Fibroblast of upper back skin (primary cell): Measurements from ENCODE around the gene UXT.
A peak's percentile ranks its signal among the peaks of the same experiment; 100 is the strongest.
"Not testable (repeated sequence)": the region's sequence is repeated elsewhere in the genome, so short reads cannot be mapped to it uniquely, and the experiment has no call there.

Source experiments
- DNase-seq: peaks from one replicate; pipeline ENCODE4 v3.0.0-alpha.2; 2013

UXT gene, protein sequence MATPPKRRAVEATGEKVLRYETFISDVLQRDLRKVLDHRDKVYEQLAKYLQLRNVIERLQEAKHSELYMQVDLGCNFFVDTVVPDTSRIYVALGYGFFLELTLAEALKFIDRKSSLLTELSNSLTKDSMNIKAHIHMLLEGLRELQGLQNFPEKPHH

DNA sequence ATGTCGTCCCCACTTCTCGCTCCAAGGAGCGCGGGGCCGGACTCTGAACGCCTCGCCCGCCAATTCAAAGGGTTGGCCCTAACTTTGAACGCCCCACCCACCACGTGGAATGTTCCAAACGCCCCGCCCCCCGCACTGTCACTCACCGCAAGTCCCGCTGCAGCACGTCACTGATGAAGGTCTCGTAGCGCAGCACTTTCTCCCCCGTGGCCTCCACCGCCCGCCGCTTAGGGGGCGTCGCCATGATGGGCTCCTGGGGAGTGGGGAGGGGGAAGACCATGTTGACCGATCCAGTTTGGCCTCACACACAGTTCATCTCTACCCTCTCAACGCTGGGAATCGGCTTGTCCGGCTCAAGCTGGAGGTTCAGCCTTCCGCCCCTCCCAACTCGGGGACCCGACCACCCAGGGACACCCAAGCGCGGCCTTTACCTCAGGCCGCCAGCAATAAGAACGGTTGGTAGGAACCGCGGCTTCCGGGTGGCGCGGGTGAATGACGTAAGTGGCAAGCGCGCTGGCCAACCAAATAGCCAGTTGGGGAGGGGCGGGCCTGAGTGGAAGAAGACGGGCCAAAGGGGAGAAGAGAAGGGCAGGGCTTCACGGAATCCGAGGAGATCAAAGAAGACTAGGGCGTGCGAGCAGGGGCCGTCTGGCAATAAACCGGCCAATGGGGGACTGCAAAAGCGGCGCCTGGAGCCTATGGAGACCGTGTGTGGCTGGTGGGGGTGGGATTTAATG lies at the start of gene UXT:
Gene UXT, minus strand, starts transcription at position 497 of the 737 bp plus-strand sequence. Its CDS starts 253 bp downstream, at position 244.
- DNase-seq: peak; percentile 96

DNA sequence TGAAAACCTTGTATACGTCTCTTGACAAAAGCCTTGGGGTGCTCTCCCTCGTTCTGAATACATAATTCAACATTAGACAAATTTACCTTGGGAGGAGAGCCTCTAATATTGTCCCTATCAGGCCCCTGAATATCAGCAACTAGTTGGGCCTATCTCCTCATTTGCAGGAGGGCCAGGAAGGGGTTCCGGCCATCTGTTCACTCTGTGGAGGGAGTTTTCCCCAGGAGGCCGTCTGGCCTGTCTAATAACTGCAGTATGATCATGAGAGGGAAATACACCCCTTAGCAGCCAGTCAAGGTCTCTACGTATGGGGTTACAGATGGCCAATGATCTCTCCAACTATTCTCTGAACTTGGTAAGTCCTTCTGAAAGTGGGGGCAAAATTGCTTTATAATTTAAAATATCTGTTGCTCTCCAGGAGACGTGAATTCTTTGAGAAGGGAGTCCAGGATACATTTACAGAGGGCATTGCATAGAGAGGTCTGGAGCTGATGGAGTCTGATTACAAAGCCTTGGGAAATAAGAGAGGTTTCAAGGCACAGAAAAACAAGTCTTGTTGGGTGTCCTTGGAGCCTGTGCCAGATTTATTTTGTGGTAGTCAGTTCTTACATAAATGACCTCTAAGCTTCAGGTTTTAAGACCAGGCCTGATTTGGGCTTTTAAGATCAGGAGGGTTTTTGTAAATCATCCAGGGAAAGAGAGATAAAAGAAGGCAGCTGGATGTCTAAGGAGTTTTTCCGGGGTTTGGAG lies 48.2 kb upstream of the UXT start:
- peak; percentile 37 for DNase-seq

DNA sequence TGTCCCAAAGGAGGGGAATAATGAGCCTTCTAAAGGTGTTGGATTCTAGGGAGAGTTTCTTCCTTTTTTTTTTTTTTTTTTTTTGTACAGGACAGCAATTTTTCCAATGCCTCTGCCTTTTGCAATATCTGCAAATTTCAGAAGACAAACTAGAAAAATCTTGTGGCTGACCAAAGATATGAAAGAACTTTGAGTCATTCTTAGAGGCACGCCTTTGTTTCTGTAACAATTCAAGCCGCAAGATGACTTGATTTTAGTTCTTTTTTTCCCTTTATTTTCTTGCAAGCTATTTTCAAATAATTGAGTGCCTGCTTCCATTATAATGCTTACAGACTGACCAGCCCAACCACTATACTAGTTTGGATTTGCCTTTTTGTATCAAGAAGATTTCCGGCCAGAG lies 47.6 kb upstream of the UXT start:
- DNase-seq: peak; percentile 54

DNA sequence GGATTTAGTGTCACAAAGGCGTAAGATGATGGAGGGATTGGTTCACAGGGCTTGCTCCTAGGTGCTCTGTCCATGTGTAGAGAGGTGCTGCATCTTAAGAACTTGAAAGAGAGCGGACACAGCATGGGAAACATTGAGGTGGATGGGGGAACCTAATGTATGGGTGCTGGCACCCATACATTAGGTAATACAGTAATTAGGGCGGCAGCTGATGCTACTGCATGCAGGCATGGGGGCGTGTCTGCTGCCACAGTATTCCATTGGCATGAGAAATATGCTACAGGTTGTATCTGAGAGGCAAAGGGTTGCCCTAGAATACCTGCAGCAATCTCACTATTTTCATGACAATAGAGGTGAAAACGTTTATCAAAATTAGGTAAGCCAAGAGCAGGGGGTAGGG lies 45.8 kb upstream of the UXT start:
- no peak for DNase-seq

DNA sequence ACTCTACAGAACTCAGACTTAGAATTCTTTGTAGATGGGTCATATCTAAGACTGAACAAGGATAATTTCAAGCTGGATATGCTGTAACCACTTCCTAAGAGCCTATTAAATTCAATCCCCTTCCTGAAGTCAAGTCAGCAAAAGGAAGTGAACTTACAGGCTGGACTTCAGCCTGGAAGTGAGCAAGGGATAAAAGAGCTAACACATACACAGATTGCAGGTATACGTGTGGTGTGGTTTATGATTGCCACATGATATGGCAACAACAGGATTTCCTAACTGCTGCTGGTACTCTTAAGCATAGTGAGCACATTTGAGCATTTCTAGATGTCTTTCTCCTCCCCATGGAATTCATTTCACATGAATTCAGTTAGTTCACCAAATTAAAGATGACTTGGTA lies 38.2 kb upstream of the UXT start:
- DNase-seq: peak; percentile 10

DNA sequence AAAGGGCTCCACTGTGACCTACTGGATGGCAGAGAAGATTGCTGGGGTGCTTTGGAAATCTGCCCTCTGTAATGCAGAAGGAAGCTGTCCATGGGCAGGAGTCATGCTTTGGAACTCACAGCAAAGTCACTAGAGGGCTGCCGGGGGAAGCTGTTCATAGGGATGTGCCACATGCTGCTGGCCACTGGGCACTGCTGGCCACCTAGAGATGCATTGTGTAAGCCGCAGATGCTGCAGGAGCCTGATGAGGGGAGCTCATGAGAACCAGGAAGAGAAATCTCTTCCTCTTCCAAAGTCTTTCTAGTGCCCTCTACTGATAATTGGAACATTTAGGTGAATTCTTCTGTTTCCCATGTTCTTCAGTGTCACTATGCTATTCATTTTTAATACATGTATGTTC lies 31.2 kb upstream of the UXT start:
- DNase-seq: no peak

DNA sequence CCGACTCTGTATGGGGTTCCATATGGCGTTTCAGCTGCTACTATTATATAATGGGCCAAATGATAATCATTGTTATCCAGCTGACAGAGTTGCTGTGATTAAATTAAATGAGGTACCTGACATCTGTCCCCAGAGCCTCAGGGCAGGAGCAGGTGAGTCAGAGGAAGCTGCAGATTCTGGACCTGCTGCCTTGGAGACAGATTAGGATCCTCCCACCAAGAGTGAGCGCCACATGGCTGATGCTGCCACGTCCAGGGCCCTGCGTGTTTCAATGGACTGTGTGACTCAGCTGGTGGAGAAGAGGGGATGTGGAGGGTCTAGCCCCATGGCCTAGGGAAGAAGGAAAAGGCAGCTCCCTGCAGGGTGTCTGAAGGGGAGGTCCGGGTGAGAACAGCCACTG lies 28.3 kb upstream of the UXT start:
- DNase-seq: no peak

DNA sequence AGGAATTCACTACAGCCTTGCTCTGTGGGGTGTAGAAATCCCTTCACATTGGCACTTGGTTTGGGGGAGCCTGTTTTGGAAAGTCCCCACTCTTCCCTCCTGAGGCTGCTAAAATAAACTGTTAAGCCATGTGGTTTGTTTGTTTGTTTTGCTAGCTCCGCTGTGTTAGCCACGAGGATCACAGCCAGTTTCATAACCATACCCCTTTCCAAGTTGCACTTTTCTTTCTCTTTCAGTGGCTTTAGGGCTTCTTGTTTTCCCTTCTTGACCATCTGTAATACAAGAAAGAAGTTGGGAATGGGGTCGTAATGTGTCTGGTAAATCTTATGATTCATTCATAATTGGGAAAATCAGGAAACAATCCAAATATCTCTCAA lies 24.8 kb upstream of the UXT start:
- no peak for DNase-seq

DNA sequence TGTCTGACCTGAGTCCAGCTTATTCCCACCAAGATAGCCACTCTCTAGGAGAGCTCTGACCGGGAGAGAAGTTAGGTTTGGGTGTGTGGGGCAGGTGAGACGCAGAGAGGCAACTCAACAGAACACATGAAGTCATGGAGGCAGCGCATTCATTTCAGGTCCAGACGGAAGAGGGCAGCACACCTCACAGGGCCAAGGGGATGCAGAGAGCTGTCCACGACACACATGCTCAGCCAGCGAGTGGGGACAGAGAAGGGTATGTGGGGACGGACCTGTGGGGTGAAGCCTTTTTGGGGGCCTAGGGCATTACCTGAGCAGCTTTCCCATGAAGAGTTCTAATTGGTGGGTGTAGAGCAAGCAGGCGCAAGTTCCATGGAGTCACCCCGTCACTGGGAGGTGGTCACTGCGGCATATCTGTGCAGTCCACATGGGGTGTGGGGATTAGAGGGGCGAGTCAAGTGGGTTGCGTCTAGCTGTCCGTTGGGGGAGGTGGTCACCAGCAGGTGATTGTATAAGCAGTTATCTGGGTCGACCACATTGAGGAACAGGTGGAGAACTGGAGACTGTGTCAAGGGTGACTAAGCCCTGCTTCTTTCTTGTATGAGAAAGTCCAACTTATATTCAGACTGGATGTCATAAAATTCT lies 24.3 kb upstream of the UXT start:
- DNase-seq: no peak

DNA sequence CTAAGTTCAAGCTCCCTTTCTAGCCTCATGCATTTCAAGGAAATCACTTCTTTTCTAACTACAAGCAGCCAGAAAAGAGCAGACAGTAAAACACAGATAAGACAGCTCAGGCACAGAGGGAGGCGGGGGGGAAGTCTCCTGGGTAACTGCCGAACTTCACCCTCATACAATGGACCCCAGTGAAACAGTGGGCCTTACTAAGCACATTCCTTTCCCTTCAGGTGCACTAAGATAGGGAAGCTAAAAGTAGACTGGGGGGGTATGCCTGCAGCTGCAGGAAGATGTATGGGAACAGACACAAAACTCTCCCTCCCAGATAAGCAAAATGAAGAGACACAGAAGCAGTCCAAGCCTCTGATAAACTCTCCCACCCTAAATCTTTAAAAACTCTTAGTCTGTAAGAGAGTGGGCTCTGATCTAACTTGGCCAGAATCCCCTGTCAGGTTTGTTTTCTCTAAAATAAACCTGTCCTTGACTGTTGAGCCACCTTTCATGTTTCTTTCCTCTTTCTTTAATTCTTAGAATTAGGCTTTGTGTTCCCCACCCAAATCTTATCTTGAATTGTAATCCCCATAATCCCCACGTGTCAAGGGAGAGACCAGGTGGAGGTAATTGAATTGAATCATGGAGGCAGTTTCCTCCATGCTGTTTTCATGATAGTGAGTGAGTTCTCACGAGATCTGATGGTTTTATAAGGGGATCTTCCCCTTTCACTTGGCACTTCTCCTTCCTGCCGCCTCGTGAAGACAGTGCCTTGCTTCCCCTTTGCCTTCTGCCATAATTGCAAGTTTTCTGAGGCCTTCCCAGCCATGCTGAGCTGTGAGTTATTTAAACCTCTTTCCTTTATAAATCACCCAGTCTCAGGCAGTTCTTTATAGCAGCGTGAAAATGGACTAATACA lies 17.2 kb upstream of the UXT start:
- DNase-seq: not testable (repeated sequence)

DNA sequence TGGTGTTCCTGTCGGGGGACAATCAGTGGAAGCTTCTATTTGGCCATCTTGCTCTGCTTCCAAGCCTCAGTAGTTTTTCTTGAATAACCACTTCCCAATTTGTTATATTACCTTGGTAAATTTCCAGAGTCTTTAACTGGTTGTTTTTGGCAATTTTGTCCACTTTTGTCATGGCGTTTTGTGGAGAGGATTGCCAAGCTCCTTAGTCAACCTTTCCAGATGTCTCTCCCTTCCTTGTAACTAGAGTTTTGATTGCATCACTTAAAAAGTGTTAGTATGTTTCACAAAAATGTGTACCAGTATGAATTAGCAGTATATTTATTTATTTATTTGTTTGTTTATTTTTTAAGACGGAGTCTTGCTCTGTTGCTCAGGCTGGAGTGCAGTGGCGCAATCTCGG lies 15.8 kb upstream of the UXT start:
- DNase-seq: no peak

DNA sequence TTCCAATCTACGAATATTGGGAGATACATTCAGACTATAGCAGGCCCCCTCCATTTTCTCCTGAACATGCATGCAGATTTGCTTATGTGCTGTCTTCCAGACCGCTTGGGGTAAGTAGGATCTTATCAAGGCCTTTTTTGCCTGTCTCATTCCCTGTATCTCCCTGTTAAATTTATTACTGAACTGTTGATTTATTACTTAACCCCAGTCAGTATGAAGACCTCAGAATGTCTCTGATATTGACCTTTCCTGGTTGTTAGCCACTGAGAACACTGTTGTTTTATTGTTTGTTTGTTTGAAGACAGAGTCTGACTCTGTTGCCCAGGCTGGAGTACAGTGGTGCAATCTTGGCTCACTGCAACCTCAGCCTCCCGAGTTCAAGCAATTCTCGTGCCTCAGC lies 6.8 kb upstream of the UXT start:
- not testable (repeated sequence) for DNase-seq

DNA sequence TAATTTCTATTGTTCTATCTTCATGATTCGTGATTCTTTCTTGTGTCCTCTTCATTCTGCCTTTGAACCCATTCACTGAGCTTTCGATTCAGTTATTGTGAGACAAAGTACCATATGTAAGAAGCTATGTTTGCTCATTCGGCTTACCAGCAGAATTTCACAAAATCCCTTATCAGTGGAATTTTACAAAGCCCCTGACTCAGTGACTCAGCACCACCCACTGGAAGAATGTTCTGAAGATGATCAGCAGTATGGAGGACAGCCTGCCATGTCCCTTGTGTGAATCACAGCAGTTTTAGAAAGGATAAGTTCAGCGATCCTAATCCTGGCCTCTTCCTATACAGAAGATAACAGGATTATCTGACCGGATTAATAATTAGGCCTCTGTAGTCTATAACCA lies 5.8 kb upstream of the UXT start:
- no peak for DNase-seq

DNA sequence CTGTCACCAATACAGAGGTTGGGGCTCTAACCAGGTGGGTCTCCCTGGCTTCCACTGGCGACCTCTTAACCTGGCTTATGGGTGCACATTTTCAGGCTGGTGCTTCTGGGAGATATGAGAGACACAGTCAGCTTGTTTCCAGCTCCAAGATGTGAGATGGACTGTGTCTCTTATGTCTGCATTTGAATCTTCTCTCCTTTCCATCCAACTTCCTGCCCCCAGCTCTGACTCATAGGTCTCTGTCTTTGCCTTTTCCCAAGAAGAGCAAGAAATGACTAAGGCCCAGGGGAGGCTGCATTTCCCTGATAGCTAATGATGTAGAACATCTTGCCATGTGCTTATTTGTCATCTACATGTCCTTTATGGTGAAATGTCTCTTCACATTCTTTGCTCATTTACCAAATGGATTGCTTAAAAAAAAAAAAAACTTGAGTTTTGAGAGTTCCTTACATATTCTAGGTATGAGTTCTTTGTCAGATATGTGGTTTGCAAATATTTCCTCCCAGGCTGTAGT lies 3.2 kb upstream of the UXT start:
- peak; percentile 94 for DNase-seq

DNA sequence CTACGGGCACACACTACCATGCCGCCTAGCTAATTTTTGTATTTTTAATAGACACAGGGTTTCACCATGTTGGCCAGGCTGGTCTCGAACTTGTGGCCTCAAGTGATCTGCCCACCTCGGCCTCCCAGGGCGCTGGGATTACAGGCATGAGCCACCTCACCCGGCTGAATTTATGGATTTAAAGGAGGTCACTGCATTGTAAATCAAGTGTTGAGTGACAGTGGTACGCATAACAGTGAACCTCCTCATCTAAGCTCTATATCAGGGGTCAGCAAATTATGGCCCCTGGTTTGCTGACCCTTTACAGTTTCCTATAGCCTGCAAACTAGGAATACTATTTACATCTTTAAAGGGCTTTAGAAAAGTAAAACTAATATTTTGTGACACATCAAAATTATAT lies 2.6 kb upstream of the UXT start:
- DNase-seq: no peak

DNA sequence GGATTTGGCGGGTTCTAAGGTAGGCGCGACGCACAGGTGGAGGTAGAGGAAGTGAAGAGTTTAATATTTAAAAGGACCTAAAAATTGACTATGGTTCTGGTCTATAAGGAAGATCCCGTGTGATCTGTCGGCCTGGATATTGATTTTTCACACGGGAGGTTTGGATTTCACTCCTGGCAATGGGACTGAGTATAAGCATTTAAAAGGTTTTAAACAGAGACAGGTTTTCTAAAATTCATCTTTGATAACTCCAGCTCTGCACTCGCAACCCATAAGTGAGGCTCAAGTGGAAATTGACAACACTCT lies 394 bp upstream of the UXT start:
- DNase-seq: no peak

DNA sequence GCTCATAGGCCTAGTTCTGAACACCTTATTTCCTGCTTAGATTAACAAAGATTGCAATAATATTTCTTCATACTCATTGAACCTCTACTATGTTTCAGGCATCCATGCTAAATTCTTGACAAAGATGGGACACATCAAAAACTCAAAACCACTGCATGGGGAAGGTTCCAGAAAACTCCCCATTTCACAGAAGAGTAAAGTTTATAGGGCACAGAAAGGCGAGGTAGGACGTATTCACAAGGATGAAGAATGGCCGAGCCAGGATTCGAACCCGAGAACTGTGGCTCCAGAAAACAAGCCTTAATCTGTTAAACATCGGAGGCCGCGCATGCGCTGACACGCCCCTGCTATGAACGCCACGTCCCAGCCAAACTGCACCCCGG lies 688 bp downstream of the UXT start:
- DNase-seq: no peak

DNA sequence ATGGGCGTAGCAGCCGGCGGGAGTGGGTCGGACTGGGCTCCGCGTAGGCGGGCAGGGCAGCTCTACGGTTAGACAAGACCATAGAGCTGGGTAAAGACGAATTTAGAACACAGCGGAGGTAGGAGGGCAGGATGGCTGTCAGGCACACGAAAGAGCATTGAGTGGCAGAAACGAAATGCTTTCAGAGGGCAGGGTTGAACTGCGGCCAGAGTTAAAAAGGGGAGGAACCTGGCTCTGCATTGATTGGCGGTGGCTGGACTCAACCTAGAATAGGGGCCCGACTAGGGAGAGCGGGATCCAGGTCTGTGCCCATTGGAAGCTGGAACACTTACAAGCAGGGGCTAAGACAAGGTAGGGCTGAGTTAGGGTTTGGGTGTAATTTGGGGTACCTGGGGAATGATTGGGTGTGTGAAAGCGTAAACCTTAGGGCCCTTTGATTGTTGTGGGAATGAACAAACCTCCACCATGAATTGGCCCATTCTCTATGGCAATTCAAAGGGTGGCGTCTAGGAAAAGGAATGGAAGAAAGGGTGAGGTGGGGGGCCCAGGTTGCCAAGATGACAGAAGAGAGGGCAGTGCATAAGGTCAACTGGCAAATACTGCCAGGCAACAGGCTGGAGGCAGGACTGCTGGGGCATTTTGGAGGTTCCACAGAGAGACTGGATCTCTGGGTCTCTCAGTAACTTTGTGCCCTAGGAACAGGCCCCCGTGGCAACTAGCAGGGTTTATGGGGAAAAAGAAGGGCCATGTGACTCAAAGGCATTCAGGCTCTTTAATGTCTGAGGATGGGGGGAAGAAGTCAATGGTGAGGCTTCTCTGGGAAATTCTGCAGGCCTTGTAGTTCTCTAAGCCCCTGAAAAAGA lies 7.7 kb downstream of the UXT start:
- DNase-seq: no peak

DNA sequence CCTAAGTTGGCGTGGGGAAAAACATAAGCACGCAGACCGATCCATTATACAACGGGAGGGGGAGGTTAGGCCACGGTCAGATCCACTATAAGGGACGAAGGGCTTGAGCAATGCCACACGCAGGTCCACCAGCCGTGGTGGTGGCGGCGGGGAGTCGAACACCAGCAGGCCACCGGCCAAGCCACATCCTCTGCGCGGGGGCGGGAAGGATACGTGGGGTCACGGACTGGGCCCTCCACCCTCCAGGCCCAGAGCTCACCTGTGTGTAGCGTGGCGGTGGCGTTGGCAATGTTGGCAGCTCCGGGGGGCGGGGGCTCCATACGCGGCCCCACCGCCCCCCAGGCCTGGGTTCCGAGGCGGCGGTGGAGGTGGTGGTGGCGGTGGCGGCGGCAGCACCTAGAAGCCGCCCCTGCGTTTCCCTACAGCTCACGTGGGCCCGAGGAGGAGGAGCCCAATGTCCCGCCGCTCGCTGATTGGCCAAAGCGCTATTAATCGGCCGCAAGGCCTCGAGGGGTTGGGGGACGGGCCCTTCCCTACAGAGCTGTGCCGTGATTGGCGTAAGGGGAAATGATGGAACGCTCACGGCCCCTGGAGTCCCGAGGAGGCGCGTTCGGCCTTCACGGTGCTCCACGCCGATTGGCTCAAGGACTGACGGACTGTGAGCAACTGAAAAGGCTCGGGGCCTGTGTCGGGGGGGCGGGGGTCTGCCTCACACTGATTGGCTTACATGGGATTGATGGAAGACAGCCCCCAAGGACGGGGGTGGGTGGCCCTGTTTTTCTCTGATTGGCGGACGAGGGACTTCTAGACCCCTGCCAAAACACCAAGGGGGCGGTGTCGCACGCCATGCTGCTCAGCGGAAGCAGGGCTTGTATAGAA lies 8.6 kb downstream of the UXT start, which contains the start of gene ELK1:
Gene ELK1, minus strand, starts transcription at position 400 of the 879 bp plus-strand sequence. CDS start 9,122 bp downstream, outside the sequence.
- DNase-seq: peak; percentile 99

DNA sequence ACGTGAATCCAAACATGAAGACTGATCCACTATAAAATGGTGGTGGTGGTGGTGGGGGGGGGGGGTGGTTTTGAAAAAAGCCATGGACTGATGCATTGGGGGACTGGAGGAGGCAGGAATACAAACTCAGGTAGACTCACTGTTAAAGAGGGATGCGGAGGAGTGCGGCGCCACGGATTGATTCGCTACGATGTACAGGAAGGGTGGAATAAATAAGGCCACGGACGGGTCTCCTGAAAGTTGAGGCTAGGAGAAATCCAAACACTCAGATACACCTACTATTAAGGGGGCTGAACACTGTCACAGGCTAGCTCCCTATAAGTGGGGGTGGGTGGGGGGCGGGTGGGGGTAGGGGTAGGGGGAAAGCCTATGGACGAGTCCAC lies 9.2 kb downstream of the UXT start:
- DNase-seq: no peak

DNA sequence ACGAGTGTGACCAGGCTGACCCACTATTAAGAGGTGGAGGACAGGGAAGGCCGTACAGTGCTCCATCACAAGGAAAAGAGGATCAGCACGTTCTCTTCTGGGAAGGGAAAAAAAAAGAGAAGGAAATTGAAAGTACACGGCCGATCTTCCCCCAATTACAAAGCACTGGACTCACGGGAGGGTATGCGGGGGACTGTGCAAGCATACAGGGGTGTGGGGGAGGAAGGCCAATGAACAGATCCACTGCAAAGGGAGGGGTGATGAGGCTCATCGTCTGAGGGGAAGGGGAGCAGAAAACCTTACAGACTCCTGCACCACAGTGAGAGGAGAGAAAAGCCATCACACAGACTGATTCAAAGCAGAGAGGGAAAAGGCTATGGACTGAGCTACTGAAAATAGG lies 9.7 kb downstream of the UXT start:
- no peak for DNase-seq
